Brain microvascular endothelial cell (primary cell): Measurements from ENCODE around the gene CHD9.

Experiments
- DNase-seq: peaks from one replicate; pipeline ENCODE4 v3.0.0-alpha.2; 2020
- H3K27ac ChIP-seq: fragments of 250-450 bp; sonication (Bioruptor Pico); 2 replicates; pipeline ENCODE4 v1.5.1; 2020; ENCODE audit warnings: mild to moderate bottlenecking, moderate library complexity
- H3K27me3 ChIP-seq: fragments of 250-450 bp; sonication (Bioruptor Pico); replicated peaks from 2 replicates; pipeline ENCODE4 v1.5.1; 2020; ENCODE audit warnings: mild to moderate bottlenecking
- H3K36me3 ChIP-seq: fragments of 250-450 bp; sonication (Bioruptor Pico); replicated peaks from 2 replicates; pipeline ENCODE4 v1.5.1; 2020; ENCODE audit warnings: mild to moderate bottlenecking
- H3K4me3 ChIP-seq: 2 replicates; pipeline ENCODE4 v1.5.1; 2011; ENCODE audit warnings: low read depth, mild to moderate bottlenecking, control low read depth, low read length, moderate library complexity
- in situ Hi-C: cut with HindIII; loops from 2 replicates; pipeline ENCODE4 v1.10.0; 2017; ENCODE audit warnings: low sequenced_read_pairs, low pct_ligation_motif_present
- TF ChIP-seq, protein P1 (sequence below): IDR thresholded peaks from 2 replicates; pipeline ENCODE4 v1.5.1; 2011; ENCODE audit warnings: low read depth, mild to moderate bottlenecking, moderate library complexity, low read length, control low read depth, inconsistent platforms; ENCODE audit errors: missing control alignments

The CHD9 gene

DNA sequence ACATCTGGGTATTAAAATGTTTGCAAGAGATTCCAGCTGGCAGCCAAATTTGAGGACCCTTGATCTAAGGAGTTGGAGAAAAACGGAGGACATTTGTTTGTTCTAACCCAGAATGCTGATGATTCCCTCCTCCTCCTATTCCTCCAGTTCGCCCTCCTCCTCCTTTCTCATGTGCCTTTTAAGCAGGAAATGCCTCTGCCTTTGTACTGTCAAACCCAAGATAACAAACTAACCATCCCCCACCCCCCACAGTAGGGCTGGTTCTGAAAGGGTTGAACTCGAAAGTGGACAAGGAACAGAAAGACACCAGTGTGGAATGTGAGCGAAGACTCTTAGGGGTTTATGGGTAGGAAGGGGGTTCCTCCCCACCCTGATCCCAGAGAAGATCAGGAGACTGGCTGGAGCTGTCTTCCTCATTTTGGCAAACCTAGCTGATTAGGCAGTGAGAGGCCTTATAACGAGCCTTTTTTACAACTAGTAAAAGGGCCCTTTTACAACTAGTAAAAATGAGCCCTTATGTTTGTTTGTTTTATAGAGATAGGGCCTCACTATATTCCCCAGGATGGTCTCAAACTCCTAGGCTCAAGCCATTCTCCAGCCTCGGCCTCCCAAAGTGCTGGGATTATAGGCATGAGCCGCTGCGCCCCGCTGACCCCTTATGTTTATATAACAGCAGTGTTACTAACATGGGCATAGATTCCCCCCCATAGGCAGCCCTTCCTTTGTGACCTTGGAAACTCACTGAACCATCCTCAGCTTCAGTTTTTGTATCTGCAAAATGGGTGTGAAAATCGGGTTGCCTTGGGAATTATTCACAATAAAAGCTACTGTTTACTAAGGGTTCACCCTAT lies 975 bp downstream of the CHD9 start:
- Histone ChIP-seq H3K4me3 (peak overlapping the region; percentile 80), H3K36me3 (no peaks in the 10 kb centered on the region), H3K27ac (peak overlapping the region; percentile 61), H3K27me3 (no peaks in the 10 kb centered on the region)
- in situ Hi-C loops = no loop called here
- TF ChIP-seq, protein P1, sequence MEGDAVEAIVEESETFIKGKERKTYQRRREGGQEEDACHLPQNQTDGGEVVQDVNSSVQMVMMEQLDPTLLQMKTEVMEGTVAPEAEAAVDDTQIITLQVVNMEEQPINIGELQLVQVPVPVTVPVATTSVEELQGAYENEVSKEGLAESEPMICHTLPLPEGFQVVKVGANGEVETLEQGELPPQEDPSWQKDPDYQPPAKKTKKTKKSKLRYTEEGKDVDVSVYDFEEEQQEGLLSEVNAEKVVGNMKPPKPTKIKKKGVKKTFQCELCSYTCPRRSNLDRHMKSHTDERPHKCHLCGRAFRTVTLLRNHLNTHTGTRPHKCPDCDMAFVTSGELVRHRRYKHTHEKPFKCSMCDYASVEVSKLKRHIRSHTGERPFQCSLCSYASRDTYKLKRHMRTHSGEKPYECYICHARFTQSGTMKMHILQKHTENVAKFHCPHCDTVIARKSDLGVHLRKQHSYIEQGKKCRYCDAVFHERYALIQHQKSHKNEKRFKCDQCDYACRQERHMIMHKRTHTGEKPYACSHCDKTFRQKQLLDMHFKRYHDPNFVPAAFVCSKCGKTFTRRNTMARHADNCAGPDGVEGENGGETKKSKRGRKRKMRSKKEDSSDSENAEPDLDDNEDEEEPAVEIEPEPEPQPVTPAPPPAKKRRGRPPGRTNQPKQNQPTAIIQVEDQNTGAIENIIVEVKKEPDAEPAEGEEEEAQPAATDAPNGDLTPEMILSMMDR = no peak
- peak; percentile 82 for DNase-seq

DNA sequence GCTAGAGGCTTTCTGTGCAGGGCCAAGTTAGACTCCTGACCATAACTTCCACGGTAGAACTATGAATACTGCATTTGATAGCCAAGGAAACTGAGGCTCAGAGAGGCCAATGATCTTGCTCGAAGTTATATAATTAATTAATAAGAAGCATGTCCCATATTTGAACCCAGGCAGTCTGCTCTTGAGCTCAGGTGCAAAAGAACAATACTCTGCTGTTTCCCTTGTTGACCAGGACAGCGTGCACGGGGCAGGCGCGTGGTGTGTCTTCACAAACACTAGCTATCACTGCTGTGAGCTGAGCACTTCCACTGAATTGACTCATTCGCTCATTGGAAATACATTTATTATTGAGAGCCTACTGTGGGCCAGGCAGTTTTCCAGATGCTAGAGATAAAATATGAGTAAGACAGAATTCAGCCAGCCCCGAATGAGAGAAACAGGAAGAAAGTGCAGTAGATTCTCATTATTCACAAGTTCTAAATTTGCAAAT lies 1.6 kb downstream of the CHD9 start:
- in situ Hi-C loops = no loop called here
- TF ChIP-seq, protein P1 = no peak
- Histone ChIP-seq H3K4me3 (no peak overlapping the region), H3K36me3 (no peaks in the 10 kb centered on the region), H3K27ac (peak overlapping the region; percentile 61), H3K27me3 (no peaks in the 10 kb centered on the region)
- peak; percentile 83 for DNase-seq

DNA sequence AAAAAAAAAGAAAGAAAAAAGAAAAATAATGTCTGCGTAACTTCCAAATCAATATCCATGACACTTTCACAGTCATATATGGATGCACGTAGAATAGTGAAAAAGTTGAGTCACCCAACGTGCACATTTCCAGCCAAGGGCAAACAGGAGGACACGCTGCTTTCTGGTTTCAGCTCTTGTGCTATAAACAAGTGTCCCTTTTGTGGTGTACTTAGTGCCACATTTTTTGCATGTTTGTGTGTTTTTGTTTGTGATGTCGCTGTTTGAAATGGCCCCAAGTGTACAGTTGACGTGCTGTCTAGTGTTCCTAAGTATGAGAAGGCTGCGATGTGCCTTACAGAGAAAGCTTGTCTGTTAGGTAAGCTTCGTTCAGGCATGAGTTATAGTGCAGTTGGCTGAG lies 2.9 kb downstream of the CHD9 start:
- in situ Hi-C loops = no loop called here
- Histone ChIP-seq H3K27ac (no peak overlapping the region), H3K36me3 (no peaks in the 10 kb centered on the region), H3K27me3 (no peaks in the 10 kb centered on the region), H3K4me3 (no peak overlapping the region)
- TF ChIP-seq, protein P1 = no peak
- DNase-seq = no peak

DNA sequence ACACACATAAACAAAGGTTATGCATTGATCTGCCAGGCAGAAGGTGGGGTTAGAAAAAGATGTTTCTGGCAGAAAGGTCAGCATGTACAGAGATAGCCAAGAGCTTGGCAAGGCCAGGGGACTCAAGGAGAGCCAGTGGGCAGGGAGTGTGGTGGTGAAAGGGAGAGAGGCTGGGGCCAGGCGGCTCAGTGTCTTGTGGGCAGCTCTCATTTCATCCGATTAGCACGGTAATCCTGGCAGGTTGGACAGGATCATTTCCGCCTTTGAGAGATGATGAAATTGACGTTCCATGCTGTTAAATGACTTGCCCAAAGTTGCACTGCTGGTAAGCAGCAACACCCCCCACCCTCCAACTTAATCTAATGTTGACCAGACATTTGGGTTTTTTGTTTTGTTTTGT lies 3.6 kb downstream of the CHD9 start:
- H3K27ac ChIP-seq = no peak overlapping the region
- H3K4me3 ChIP-seq = no peak overlapping the region
- TF ChIP-seq, protein P1 = no peak
- H3K36me3 ChIP-seq = no peaks in the 10 kb centered on the region
- in situ Hi-C loops = no loop called here
- DNase-seq = no peak
- H3K27me3 ChIP-seq = no peaks in the 10 kb centered on the region

DNA sequence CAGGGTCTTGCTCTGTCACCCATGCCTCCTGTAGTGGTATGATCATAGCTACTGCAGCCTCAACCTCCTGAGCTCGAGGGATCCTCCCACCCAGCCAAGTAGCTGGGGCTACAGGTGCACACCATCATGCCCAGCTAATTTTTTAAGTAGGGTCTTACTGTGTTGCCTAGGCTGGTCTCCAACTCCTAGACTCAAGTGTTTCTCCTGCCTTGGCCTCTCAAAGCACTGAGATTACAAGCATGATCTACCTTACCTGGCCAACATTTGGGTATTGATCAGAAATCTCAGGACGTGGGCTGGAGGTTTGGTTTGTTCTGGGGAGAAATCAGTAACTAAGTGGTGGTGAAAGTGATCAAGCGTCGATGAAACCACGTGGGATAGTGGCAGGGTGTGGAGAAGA lies 4.1 kb downstream of the CHD9 start:
- Histone ChIP-seq H3K4me3 (no peak overlapping the region), H3K27ac (no peak overlapping the region), H3K27me3 (no peaks in the 10 kb centered on the region), H3K36me3 (no peaks in the 10 kb centered on the region)
- in situ Hi-C loops = no loop called here
- TF ChIP-seq, protein P1 = no peak
- no peak for DNase-seq
